ENCODE measurements around the gene SMAD6.
A peak's percentile ranks its signal among the peaks of the same experiment; 100 is the strongest.
"Not testable (repeated sequence)": the region's sequence is repeated elsewhere in the genome, so short reads cannot be mapped to it uniquely, and the experiment has no call there.

SMAD6 gene

DNA sequence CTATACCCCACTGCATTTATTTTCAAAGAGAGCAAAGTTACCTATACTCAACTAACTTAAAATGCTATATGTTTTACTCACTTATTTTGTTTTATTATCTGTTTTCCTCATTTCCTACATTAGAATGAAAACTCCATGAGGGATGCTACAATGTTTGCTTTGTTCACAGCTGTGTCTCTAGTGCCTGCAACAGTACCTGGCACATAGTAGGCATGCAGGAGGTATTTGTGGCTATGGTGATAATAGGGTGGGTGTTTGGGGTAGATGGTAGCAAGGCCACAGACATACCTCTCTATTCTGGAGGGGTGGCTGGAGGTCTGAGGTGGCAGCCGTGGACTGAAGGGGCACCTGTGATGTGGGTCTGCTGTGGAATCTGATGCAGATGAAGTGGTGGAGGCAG is 24.7 kb upstream of the SMAD6 start:
- no peak for DNase-seq

DNA sequence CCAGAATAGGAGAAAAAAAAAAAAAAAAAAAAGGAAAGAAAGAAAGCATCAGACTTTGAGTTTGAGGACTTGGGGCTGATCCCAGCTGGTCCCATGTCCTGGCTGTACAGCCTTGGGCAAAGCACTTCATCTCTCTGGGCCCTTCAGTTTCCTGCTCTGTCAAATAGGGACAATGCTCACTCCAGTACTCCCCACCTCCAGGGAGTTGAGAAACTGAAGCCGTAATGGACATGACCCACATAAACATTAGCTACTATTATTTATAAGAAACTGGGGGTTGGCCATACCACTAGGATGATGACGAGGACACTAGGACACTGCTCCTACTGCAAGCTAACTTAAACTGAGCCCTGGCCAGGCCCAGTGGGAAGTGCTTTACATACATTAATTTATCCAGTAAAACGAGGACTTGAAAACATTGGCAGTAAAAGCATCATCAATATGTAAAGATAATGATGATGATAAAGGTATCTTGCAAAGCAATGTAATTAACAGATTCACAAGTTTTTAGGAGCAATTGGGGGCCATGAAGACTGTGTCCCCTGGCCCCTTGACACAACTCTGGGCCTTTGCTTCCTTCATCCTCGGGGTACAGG is 22.9 kb upstream of the SMAD6 start:
- no peak for DNase-seq

DNA sequence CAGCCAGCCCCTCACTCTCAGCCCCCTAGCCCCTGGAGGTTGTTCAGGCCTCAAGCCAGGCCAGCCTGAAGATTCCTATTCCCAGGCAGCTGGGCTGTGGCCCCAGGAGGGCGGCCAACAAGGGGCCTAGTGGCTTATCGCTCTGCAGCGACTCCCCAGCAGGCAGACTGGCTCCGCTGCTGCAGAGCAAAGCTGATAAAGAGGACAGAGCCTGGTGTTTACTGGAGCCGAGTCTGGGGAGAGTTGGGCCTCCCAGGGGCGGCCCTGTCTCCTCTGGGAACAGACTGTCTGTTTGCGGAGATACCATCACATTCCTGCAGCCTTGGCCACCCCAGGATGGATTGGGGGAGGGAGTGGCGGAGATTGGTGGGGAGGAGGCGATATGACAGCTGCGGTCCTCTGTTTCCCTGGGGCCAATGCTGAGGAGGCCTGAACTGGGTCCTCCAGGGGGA is 22.4 kb upstream of the SMAD6 start:
- DNase-seq, result no peak

DNA sequence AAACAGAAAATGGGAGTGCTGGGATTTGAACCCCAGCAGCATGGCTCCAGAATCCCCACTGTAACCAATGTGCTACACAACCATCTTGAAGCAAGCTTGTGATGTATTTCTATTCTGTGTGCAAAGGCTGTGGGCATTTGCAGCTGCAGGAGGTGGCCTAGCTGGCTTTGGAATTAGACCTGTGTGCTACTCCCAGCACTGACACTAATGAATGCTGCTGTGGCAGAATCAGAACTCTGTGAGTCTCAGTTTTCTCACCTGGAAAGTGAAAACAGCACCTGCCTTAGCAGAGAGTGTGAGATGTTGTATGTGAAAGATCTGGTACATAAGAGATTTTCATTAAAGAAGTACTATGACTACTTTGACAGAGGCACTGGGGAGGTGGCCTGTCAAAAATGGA is 21.5 kb upstream of the SMAD6 start:
- DNase-seq, result no peak

DNA sequence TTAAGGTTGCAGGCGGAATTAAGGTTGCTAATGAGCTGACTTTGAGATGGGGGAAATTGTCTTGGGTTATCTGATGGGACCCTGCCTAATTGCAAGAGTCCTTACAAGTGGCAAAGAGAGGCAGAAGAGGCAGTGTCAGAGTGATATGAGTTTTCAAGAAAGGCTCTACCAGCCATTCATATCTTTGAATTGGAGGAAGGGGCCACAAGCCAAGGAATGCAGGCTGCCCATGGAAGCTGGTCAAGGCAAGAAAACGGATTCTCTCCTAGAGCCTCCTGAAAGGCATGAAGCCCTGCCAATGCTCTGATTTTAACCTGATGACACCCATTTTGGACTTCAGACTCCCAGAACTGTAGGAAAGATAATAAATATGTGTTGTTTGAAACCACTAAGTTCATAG is 20.6 kb upstream of the SMAD6 start:
- DNase-seq, result no peak

DNA sequence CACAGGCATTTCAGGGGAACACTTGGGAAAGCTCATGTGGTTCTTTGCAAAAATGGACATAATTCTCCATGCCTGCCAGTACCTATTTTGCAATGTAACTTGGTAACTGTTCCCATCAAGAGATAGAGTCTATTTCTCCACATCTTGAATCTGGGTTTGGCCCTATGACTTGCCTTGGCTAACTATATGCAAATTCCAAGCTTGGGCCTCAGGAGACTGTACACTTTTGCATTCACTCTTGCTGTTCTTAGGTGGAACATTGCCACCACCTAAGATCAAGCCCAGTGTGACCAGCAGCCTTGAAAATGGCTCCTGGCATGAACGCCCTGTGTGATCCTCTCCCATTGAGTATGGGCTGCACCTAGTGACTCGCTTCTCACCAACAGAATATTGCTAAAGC is 19.8 kb upstream of the SMAD6 start:
- DNase-seq, result no peak

DNA sequence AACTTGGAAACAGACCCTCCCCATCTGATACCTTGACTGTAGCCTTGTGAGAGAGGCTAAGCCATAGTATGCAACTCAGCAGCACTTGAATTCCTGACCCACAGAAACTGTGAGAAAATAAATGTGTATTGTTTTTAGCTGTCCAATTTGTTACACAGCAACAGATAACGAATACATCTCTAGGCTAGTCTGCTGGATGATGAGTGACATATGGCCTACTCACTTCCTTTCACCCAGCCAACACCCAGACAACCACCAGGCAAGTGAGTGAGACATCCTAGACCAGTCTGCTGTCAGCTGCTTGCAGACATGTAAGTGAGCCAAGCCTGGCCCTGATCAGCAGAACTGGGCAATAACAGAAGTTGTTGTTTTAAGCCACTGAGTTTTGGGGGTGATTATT is 19.2 kb upstream of the SMAD6 start:
- no peak for DNase-seq

DNA sequence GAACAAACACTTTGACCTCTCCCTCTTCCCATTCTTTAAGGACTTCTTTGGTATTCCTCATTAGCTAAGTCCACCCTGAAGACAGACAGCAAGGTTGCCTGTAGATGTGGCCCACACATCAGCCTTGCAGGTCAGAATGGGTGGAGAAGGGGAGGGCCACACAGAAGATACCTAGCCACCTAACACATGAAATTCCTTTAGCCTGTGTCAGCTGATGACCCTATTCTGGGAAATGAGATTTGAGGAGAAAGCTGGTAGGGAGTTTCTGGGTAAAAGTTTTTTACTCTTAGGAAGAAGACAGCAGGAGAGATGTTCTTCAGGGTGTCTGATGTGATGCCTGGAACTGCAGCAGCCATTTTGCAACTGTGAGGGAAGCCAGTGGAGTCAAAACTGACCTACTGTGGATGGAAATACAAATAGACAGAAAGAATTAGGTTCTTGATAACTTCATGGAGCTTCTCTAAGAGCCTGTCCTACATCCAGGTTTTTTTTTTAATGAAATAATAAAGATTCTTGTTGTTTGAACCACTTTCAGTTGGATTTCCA is 17.8 kb upstream of the SMAD6 start:
- DNase-seq, result no peak

DNA sequence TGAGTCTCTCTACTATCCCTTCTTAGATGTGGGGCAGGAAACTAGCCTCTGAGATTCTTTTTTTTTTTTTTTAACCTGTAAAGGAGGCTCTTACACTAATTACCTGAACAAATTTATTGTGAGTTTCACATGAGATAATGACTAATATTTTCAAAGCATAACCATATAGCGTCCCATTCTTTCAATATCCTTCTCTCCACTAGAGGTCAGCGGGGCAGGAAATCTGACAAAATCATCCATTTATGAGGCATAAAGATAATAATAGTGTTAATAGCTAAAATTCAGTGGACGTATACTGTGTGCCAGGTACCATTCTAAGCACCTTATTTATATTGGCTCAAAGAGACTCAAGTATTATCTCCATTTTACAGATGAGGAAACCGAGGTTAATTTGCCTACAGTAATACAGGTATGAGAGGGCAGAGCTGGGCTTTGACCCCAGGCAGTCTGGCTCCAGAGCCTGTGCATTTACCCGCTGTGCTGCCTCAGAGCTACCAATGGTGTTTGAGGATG is 16.3 kb upstream of the SMAD6 start:
- no peak for DNase-seq

DNA sequence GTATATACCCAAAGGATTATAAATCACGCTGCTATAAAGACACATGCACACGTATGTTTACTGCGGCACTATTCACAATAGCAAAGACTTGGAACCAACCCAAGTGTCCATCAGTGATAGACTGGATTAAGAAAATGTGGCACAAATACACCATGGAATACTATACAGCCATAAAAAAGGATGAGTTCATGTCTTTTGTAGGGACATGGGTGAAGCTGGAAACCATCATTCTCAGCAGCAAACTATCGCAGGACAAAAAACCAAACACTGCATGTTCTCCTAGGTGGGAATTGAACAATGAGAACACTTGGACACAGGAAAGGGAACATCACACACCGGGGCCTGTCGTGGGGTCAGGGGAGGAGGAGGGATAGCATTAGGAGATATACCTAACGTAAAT is 11.1 kb upstream of the SMAD6 start:
- DNase-seq, result not testable (repeated sequence)

DNA sequence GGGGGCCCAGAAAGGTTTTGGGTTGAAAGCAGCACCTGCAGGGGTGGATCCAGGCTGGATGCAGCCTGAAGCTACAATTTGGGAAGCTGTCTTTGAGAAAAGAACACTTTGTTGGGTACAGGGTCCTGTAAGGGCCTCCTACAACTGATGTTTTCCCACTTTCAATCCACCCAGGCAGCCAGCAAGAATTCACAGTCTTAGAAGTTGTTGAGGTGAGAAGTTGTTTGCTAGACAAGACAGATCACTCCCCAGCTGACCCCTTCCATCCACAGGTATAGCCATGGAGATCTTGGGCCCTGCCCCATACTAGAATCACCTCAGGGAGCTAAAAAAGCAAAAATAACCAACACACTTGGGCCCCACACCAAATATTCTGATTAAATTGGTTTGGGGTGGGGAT is 10.3 kb upstream of the SMAD6 start:
- no peak for DNase-seq

DNA sequence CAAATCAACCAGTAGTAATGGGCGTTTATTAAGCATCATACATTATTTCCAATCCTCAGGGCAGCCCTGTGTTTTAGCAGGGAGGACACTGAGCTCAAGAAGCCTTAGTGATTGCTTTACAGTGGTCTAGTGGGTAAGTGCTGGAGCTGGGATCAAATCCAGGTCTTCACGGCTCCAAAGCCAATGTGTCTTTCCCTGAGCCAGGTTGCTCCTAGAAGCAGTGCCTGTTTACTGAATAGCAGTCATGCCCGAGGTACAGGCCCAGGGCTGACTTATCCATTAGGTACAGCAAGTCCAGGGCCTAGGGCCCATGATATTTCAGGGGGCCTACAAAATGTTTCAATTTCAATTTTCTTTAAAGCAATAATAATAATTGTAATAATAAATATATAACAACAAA is 9.6 kb upstream of the SMAD6 start:
- DNase-seq, result no peak

DNA sequence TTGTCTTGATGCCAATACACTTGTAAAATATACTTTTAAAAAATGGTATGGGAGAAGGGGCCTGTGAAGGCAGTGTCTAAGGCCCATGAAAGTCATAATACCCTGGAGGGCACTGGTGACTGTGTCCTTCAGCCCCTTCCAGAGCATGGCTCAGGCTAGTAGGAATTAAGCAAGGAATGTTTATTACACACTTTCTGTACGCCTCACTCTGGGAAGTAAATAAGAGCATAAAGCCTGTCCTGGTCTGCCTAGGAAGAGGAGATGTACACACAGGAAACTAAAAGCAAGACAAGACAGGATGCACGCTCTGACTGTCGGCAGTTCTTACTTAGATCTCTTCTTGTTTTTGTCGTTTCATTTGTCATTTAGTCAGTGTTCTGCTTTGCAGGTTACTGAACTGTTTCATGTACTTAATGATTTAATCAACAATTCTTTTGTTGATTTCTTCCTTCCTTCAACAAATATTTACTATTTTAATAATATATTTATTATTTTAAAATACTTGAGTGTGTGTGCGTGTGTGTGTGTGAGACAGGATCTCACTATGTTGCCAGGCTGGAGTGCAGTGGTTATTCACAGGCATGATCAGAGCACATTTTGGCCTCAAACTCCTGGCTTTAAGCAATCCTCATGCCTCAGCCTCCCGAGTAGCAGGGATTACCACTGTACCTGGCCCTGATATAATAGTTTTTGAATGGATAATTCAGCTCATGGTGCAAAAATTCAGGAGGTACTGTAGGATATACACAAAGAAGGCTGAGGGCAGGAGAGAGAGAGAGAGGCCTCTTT is 9.0 kb upstream of the SMAD6 start:
- no peak for DNase-seq

DNA sequence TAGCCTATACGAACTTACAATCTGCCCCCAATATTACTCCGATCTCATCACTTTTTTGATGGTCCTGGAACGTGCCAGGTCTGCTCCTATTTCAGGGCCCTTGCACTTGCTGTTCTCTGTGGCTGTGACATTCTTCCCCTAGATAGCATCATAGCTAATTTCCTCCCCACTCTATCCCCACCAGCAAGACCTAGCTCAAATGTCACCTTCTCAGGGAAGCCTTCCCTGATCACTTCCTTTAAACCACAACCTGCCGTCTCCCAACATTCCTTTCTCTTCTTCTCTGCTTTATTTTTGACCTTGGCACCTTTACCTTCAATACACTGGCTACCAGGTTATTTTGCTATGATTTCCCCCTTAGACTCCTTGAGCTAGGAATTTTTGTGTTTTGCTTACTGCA is 5.3 kb upstream of the SMAD6 start:
- no peak for DNase-seq

DNA sequence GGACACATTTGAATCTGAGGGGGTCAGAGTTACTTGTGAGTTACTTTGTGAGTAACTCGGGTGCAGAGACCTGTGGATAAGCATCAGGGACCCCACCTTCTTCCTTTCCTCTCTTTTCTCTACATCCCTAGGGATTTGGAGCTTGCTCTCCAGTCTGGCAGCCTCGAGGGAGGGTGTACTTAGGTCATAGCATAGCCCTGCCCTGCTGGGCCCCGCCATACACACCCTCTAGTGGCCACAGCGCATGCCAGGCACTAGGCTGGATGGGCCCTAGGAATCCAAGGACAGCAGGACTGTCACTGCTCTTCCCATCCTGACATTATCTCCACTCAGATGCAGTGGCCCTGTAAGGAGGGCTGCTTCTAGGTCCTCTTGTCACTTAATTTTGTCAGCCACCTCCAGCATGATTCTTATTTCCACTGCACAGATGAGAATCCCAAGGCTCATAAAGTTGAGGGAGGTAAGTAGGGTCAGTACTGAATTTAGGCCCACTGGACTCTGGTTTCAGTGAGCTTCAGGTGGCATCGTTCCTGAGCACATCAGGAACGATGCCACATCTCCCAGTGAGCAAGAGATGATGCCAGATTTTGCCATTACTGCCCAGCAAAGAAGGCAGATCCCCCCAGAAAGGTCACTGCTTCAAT is 3.6 kb upstream of the SMAD6 start:
- peak; percentile 8 for DNase-seq

DNA sequence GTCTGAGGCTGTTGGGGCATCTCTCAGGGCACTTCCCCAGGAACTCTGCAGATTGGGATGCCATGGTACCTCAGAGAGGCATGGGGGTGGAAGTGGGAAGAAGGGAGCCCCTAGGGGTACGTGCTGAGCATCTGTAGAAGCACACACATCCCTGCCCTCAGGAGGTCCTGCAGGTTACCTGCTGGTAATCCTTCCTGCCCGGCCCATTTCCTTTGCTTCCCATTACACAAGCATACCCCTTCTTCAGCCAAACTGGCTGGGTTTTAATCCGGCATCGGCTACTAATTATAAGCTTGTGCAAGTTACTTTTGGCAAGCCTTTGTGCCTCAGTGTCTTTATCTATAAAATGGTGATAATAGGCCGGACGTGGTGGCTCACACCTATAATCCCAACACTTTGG is 3.1 kb upstream of the SMAD6 start:
- DNase-seq, result no peak

DNA sequence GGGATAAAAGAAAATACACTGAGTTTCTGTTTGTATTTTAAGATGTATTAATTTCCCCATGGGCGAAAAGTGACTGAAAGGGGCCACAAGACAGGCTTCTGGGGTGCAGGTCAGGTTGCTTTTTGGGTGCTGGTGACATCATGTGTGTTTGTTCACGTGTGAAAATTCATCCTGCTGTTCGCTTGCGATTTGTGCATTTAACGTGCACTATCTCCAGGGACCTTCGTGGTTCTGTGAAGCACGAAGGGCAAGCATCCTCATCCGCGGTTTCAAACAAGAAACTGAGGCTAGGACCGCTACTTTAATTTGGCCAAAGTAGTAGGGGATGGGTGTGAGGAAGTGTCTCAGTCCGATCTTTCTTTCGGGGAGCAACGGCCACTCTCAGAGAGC is 1.6 kb upstream of the SMAD6 start:
- DNase-seq, result no peak

DNA sequence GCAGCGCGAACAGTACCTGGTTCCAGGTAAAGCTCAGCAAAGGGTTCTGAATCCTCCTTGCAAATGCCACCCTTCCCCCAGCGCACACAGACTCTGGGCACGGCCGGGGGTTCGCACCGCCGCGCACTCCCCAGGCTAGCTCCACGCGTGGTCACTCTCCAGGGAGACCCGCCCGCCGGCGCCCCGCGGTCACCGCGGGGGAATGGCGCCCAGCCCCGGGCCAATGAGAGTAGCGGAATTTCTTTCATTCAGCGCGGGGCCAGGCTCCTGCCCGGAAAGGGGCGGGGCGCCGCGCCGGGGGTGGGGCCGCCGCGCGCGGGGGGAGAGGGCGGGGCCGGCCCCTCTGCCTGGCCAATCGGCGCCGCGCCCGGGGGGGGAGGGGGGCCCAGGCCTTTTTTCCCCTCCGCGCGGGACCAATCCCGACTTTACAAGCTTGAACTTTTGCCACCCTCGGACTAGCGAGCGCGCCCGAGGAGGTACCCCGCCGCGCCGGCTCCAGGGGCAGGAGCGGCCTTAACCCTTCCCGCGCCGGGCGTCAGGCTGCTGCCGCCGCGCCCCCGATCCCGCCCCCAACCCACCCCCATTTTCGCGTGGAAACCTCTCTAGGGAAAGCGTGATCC is 1.1 kb upstream of the SMAD6 start:
- peak; percentile 83 for DNase-seq

DNA sequence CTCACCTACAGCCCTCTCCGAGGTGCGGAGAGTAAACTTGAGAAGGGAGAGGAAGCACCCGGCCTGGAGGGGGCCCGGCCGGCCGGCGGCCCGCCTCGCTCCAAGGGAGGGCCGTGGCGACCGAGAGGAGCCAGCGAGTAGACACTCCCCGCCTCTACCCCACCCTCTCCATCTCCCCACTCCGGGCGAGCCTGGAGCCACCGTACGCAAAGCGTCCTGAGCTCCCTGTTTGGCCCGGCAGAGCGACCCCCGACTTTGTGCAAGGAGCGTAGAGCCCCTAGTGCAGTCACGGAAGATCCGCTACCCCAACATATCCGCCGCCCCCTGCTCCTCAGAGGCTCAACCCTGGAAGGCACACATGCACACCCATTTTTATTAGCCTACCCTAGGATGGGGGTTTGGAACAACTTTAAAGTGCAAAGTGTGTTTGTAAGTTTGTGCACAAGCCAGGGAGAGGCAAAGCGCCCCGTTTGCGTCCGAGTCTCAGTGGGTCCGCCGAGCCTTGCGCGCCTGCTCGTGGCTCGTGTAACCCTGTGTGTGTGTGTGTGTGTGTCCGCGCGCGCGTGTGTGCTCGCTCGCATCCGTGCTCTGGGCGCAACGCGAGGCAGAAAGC is 508 bp upstream of the SMAD6 start:
- DNase-seq, result no peak

DNA sequence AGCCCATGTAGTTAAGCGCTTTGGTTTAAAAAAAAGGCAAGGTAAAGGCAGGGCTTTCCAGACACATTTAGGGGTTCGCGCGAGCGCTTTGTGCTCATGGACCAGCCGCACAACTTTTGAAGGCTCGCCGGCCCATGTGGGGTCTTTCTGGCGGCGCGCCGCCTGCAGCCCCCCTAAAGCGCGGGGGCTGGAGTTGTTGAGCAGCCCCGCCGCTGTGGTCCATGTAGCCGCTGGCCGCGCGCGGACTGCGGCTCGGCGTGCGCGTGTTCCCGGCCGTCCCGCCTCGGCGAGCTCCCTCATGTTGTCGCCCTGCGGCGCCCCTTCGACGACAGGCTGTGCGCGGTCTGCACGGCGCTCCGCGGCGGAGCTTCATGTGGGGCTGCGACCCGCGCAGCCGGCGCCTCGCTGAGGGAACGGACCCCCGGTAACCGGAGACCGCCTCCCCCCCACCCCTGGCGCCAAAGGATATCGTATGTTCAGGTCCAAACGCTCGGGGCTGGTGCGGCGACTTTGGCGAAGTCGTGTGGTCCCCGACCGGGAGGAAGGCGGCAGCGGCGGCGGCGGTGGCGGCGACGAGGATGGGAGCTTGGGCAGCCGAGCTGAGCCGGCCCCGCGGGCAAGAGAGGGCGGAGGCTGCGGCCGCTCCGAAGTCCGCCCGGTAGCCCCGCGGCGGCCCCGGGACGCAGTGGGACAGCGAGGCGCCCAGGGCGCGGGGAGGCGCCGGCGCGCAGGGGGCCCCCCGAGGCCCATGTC is 927 bp downstream of the SMAD6 start:
- DNase-seq, result no peak

DNA sequence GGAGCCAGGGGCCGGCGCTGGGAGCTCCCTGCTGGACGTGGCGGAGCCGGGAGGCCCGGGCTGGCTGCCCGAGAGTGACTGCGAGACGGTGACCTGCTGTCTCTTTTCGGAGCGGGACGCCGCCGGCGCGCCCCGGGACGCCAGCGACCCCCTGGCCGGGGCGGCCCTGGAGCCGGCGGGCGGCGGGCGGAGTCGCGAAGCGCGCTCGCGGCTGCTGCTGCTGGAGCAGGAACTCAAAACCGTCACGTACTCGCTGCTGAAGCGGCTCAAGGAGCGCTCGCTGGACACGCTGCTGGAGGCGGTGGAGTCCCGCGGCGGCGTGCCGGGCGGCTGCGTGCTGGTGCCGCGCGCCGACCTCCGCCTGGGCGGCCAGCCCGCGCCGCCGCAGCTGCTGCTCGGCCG is 1.5 kb downstream of the SMAD6 start:
- no peak for DNase-seq

All from NCI-H774 (cell line).